ENCODE measurements around the gene INKA1.

- TF ChIP-seq POLR2AphosphoS5 (IDR thresholded peaks at IDR 0.05; ENCODE audit: borderline replicate concordance, low read depth, low read length) (no peak), EZH2 (IDR thresholded peaks at IDR 0.05) (no peak)
Observed at GRCh38 chr3:49791571-49791970, 11.5 kb upstream of the INKA1 start.

Data from SK-N-MC (cell line).